Lower leg skin (tissue), 4 donors: ENCODE measurements around the gene PCDHA10. TPM values are rescaled to one million over a fixed set of nuclear protein-coding genes. Genes with fewer than 3 reads are reported as not detected.

Source experiments
- DNase-seq, 2 donors: peaks; one replicate each; pipeline ENCODE4 v3.0.0-alpha.2; 2019; ENCODE audit warnings: low spot score in 2 of 2
- H3K4me3 ChIP-seq: fragments of 200-600 bp; sonication (generic); 2 replicates; pipeline ENCODE4 v1.5.1; 2017; ENCODE audit warnings: mild to moderate bottlenecking, low read depth; ENCODE audit not compliant: poor library complexity, severe bottlenecking
- POLR2A ChIP-seq, 2 donors: fragments of 450-650 bp; IDR thresholded peaks; one replicate each; pipeline ENCODE4 v1.6.1; 2016 to 2017; ENCODE audit warnings: antibody characterized with exemption in 2 of 2, mild to moderate bottlenecking in 1 of 2, moderate library complexity in 1 of 2
- WGBS, 2 donors: methylation state at CpG; one replicate each; pipeline ENCODE4 v1.1.5; 2018; 5-methylcytosine and 5-hydroxymethylcytosine counted together
- intact Hi-C: fragments of 100-400 bp; cut with DNase I; formaldehyde crosslinking; loops from one replicate; pipeline ENCODE4 v1.15.0; 2023; ENCODE audit warnings: low total_unique reads
- total RNA-seq, 4 donors: library from RNA; depleted of rRNA; stranded (reverse); fragments of >200 nt; gene quantifications; one replicate each; pipeline ENCODE4 v1.1.0, GENCODE V29; 2016
- TF ChIP-seq, protein P1 (sequence below), 3 donors: fragments of 450-650 bp; IDR thresholded peaks; one replicate each; pipeline ENCODE4 v1.5.1; 2016; ENCODE audit warnings: antibody characterized with exemption in 3 of 3, mild to moderate bottlenecking in 3 of 3, moderate library complexity in 2 of 3

Gene PCDHA10
- total RNA-seq, 4 donors from 2014 or later: 0.08 to 1.0 (median 0.55) TPM

DNA sequence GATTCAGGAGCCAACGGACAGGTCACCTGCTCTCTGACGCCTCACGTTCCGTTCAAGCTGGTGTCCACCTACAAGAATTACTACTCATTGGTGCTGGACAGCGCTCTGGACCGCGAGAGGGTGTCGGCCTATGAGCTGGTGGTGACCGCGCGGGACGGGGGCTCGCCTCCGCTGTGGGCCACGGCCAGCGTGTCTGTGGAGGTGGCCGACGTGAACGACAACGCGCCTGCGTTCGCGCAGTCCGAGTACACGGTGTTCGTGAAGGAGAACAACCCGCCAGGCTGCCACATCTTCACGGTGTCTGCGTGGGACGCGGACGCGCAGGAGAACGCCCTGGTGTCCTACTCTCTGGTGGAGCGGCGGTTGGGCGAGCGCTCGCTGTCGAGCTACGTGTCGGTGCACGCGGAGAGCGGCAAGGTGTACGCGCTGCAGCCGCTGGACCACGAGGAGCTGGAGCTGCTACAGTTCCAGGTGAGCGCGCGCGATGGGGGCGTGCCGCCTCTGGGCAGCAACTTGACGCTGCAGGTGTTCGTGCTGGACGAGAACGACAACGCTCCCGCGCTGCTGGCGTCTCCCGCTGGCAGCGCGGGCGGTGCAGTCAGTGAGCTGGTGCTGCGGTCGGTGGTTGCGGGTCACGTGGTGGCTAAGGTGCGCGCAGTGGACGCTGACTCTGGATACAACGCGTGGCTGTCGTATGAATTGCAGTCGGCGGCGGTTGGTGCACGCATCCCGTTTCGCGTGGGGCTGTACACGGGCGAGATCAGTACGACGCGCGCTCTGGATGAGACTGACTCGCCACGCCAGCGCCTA is 1.7 kb downstream of the PCDHA10 start:
- TF ChIP-seq, protein P1, sequence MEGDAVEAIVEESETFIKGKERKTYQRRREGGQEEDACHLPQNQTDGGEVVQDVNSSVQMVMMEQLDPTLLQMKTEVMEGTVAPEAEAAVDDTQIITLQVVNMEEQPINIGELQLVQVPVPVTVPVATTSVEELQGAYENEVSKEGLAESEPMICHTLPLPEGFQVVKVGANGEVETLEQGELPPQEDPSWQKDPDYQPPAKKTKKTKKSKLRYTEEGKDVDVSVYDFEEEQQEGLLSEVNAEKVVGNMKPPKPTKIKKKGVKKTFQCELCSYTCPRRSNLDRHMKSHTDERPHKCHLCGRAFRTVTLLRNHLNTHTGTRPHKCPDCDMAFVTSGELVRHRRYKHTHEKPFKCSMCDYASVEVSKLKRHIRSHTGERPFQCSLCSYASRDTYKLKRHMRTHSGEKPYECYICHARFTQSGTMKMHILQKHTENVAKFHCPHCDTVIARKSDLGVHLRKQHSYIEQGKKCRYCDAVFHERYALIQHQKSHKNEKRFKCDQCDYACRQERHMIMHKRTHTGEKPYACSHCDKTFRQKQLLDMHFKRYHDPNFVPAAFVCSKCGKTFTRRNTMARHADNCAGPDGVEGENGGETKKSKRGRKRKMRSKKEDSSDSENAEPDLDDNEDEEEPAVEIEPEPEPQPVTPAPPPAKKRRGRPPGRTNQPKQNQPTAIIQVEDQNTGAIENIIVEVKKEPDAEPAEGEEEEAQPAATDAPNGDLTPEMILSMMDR (IDR thresholded peaks at IDR 0.05): no peak
- no peak for TF ChIP-seq POLR2A (IDR thresholded peaks at IDR 0.05)
- intact Hi-C loops: no loop called here
- 58 to 60% methylated on average over 79 to 92 of the region's 94 CpGs for WGBS, 2 donors
- H3K4me3 ChIP-seq: no peak overlapping the region
- DNase-seq: no peak

DNA sequence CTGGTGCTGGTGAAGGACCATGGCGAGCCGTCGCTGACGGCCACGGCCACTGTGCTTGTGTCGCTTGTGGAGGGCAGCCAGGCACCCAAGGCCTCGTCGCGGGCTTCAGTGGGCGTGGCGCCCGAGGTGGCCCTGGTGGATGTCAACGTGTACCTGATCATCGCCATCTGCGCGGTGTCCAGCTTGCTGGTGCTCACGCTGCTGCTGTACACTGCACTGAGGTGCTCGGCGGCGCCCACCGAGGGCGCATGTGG is 2.2 kb downstream of the PCDHA10 start:
- TF ChIP-seq, protein P1 (IDR thresholded peaks at IDR 0.05): no peak
- no peak for TF ChIP-seq POLR2A (IDR thresholded peaks at IDR 0.05)
- WGBS, 2 donors: 73 to 77% methylated on average over 6 to 12 of the region's 22 CpGs
- no peak for DNase-seq

DNA sequence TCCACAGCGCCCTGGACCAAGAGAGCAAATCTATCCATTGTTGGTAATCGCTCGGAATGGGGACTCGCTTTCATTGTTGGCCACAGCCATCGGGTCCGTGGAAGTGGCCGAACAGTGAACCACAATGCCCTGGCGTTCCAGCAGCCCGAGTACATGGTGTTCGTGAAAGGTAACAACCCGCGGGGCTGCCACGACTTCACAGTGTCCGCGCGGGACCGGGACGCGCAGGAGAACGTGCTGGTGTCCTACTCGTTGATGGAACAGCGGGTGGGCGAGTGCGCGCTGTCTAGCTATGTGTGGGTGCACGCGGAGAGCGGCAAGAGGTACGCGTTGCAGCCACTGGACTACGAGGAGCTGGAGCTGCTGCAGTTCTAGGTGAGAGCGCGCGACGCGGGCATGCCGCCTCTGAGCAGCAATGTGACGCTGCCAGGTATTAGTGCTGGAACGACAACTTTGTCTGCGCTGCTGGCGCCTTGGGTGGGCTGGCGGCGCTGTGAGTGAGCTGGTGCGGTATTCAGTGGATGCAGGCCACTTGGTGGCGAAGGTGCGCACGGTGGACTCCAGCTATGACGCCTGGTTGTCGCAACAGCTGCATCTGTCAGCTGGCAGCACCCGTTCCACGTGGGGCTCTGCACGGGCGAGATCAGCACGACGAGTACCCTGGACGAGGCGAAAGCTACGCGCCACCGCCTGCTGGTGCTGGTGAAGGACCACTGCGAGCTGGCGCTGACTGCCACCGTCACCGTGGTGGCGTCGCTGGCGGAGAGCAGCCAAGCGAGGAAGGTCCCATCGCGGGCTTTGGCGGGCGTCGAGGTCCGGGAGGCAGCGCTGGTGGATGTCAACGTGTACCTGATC is 7.0 kb downstream of the PCDHA10 start:
- H3K4me3 ChIP-seq: no peak overlapping the region
- 45 to 52% methylated on average over 52 to 75 of the region's 76 CpGs for WGBS, 2 donors
- intact Hi-C loops: no loop called here
- TF ChIP-seq, protein P1 (IDR thresholded peaks at IDR 0.05): no peak
- TF ChIP-seq POLR2A (IDR thresholded peaks at IDR 0.05): no peak
- no peak for DNase-seq

More for the DNA sequence above, 2.2 kb downstream of the PCDHA10 start:
- H3K4me3 ChIP-seq: no peak overlapping the region
- intact Hi-C loops: no loop called here

DNA sequence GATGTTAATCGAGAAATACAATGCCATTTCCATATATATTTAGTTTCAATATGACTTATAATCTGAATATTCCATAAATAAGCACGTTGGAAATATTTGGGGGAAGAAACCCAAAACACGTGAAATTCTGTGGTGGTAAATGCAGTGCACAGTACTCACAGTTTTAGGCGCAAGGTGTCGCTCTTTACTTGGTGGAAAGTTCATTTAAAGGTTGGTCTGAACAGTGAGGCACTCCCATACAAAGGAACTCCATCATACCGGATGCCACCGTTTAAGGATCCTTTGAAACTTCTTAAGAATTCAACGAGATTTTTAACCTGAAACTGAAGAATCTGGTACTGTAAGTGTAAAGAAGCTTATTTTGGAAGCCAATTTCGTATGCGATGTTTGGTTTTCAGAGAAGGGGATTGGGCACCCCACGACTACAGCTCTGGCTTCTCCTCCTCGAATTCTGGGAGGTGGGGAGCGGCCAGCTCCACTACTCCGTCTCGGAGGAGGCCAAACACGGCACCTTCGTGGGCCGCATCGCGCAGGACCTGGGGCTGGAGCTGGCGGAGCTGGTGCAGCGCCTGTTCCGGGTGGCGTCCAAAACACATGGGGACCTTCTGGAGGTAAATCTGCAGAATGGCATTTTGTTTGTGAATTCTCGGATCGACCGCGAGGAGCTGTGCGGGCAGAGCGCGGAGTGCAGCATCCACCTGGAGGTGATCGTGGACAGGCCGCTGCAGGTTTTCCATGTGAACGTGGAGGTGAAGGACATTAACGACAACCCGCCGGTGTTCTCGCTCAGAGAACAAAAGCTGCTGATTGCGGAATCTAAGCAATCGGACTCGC is 13.2 kb downstream of the PCDHA10 start, which contains the start of gene PCDHA11:
TSS of gene PCDHA11 (plus strand) at position 237 of the 834 bp plus-strand sequence. CDS start at position 384, 147 bp downstream.
- TF ChIP-seq, protein P1 (IDR thresholded peaks at IDR 0.05): no peak
- TF ChIP-seq POLR2A (IDR thresholded peaks at IDR 0.05): no peak
- H3K4me3 ChIP-seq: no peak within 1 kb of the TSS
- no peak for DNase-seq
- WGBS, 2 donors: 15 to 22% methylated on average over 41 of the region's 41 CpGs
- intact Hi-C loops: no loop called here

DNA sequence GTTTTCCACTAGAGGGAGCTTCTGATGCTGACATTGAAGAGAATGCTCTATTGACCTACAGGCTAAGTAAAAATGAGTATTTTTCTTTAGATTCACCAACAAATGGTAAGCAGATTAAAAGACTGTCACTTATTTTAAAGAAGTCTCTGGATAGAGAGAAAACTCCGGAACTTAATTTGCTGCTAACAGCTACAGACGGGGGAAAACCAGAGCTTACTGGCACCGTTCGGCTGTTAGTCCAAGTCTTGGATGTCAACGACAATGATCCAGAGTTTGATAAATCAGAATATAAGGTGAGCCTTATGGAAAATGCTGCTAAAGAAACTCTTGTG is 13.8 kb downstream of the PCDHA10 start:
- WGBS, 2 donors: 52 to 63% methylated on average over 5 of the region's 5 CpGs
- H3K4me3 ChIP-seq: no peak overlapping the region
- intact Hi-C loops: no loop called here
- no peak for DNase-seq
- TF ChIP-seq, protein P1 (IDR thresholded peaks at IDR 0.05): no peak
